ENCODE data around the gene PRPS1.

GRCh38 chrX:107597791-107598190 lies 30.5 kb upstream of the PRPS1 start:
- TF ChIP-seq POLR2AphosphoS5 (IDR thresholded peaks at IDR 0.05; ENCODE audit: low read depth, low read length): no peak
- TF ChIP-seq TAF1 (IDR thresholded peaks at IDR 0.05; ENCODE audit: low read depth, low read length): no peak
- no peak for TF ChIP-seq POLR2A (IDR thresholded peaks at IDR 0.05; ENCODE audit: low read depth, low read length)

All from GM12891 (cell line).